Measurements from ENCODE around the gene MPL.

GRCh38 chr1:43383449-43383848, 45.8 kb downstream of the MPL start:
- TF ChIP-seq CTCF (IDR thresholded peaks at IDR 0.05) (peak in 1 of 7 experiments; percentile 29), POLR2AphosphoS5 (IDR thresholded peaks at IDR 0.05) (no peak), POLR2A (IDR thresholded peaks at IDR 0.05) (no peak), EP300 (IDR thresholded peaks at IDR 0.05) (no peak)
